Measurements from ENCODE around the gene DNAH17.

The DNAH17 gene

DNA sequence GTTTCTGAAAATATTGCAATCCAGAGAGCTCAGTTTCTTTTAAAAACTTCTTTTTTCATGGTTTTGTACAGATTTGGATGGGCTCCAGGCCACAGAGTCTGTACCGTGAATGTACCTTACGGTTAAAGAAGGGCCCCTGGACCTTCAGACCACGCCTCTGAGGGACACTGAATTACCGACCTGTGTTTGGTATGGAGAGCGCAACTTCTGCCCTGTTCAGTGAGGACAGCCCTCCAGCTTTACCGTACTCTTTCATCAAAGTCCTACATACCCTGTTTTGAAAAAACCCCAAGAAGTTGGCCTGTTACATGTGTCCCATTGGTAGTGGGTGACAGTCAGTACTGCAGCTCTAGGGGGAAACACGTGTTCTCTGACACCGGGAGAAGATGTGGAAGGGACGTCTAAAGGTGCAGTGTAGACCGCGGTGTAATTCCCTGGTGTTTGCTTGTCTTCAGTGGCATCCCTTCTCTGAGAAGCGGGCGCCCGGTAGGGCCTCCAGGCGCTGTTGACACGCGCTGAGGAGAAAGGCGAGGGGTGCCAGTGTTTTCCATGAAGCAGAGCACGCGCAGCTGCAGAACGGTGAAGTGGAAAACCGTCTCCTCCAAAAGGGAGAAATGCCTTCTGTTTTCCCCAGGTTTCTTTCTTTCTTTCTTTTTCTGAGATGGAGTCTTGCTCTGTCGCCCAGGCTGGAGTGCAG, 192.6 kb downstream of the DNAH17 start:
- DNase-seq (ENCODE audit: low read depth): no peak
- TF ChIP-seq, protein P1, sequence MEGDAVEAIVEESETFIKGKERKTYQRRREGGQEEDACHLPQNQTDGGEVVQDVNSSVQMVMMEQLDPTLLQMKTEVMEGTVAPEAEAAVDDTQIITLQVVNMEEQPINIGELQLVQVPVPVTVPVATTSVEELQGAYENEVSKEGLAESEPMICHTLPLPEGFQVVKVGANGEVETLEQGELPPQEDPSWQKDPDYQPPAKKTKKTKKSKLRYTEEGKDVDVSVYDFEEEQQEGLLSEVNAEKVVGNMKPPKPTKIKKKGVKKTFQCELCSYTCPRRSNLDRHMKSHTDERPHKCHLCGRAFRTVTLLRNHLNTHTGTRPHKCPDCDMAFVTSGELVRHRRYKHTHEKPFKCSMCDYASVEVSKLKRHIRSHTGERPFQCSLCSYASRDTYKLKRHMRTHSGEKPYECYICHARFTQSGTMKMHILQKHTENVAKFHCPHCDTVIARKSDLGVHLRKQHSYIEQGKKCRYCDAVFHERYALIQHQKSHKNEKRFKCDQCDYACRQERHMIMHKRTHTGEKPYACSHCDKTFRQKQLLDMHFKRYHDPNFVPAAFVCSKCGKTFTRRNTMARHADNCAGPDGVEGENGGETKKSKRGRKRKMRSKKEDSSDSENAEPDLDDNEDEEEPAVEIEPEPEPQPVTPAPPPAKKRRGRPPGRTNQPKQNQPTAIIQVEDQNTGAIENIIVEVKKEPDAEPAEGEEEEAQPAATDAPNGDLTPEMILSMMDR (IDR thresholded peaks at IDR 0.05; ENCODE audit: low read length, missing control alignments): no peak
- no peak overlapping the region for H3K4me3 ChIP-seq (replicated peaks; ENCODE audit: low read depth, low read length)

GRCh38 chr17:78383725-78384471, 193.3 kb downstream of the DNAH17 start:
- H3K4me3 ChIP-seq (replicated peaks; ENCODE audit: low read depth, low read length): no peak overlapping the region
- peak; percentile 99 for DNase-seq (ENCODE audit: low read depth)
- TF ChIP-seq, protein P1 (IDR thresholded peaks at IDR 0.05; ENCODE audit: low read length, missing control alignments): no peak

DNA sequence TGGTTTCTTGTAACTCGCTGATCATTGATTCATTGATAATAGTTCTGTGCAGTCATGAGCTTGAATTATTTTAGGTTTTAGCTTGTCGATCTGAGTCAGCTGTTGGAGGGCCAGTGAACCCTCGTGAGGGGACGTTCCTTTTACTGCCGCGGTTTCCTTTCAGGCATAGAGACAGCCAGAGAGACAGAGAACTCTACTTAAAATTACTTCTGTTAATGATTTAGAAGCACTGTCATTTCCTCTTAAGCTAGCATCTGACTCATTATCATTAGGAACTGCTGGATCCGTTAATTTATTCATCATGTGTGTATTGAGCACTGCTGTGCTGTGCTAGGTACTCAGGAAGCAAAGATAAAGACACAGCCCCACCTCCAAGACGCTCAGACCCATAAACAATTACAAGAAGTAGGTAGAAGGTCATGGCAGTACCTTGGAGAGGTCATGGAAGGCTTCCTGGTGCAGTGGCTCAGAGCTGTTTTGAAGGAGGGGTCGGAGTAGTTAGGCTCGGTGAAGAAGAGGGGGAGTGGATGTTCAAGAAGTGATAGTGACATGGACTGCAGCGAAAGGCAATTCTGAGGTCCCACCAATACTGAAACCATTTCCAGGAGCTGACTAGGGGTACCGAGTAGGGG, 195.5 kb downstream of the DNAH17 start:
- no peak for DNase-seq (ENCODE audit: low read depth)
- TF ChIP-seq, protein P1 (IDR thresholded peaks at IDR 0.05; ENCODE audit: low read length, missing control alignments): no peak
- H3K4me3 ChIP-seq (replicated peaks; ENCODE audit: low read depth, low read length): no peak overlapping the region

- no peak overlapping the region for H3K4me3 ChIP-seq (replicated peaks; ENCODE audit: low read depth, low read length)
- TF ChIP-seq, protein P1 (IDR thresholded peaks at IDR 0.05; ENCODE audit: low read length, missing control alignments): no peak
These were observed 196.8 kb downstream of the DNAH17 start for GRCh38 chr17:78380370-78380769.

GRCh38 chr17:78379131-78379491, 198.1 kb downstream of the DNAH17 start:
- H3K4me3 ChIP-seq (replicated peaks; ENCODE audit: low read depth, low read length): peak overlapping the region; percentile 91
- peak; percentile 90 for DNase-seq (ENCODE audit: low read depth)
- TF ChIP-seq, protein P1 (IDR thresholded peaks at IDR 0.05; ENCODE audit: low read length, missing control alignments): no peak

More at GRCh38 chr17:78380370-78380769, 196.8 kb downstream of the DNAH17 start:
- DNase-seq (ENCODE audit: low read depth): no peak

GRCh38 chr17:78378225-78379130, 198.7 kb downstream of the DNAH17 start, which contains the start of gene PGS1:
Gene PGS1, plus strand, starts transcription at chr17:78378649. Its CDS starts 17 bp downstream, at chr17:78378666.
- peak; percentile 74 for DNase-seq (ENCODE audit: low read depth)
- TF ChIP-seq, protein P1 (IDR thresholded peaks at IDR 0.05; ENCODE audit: low read length, missing control alignments): no peak
- peak within 1 kb of the TSS; percentile 91 for H3K4me3 ChIP-seq (replicated peaks; ENCODE audit: low read depth, low read length)
